Heart right ventricle (tissue), 16 donors: ENCODE data around the gene PLA2G2C. TPM values are rescaled to one million over a fixed set of nuclear protein-coding genes. Genes with fewer than 3 reads are reported as not detected.

Source experiments
- ATAC-seq, 8 donors: fragments of 200-7000 bp; cut with Tn5 transposase; one replicate each; pipeline ENCODE4 v1.9.1; 2020; ENCODE audit warnings: mild to moderate bottlenecking in 8 of 8, moderate library complexity in 8 of 8, moderate number of reproducible peaks in 1 of 8
- DNase-seq, 2 donors: peaks; one replicate each; pipeline ENCODE4 v3.0.0-alpha.2; 2020
- H3K27ac ChIP-seq, 10 donors: fragments of 200-600 bp; sonication (generic) in 2 of 10; one replicate each; pipeline versions ENCODE4 v1.5.0 to v1.8.0; 2020 to 2022; ENCODE audit warnings: mild to moderate bottlenecking in 3 of 10
- H3K27me3 ChIP-seq, 7 donors: fragments of 200-600 bp; one replicate each; pipeline ENCODE4 v1.8.0; 2021 to 2022; ENCODE audit warnings: mild to moderate bottlenecking in 2 of 7
- H3K36me3 ChIP-seq, 9 donors: fragments of 200-600 bp; sonication (generic) in 1 of 9; one replicate each; pipeline versions ENCODE4 v1.5.0 to v1.8.0; 2020 to 2022; ENCODE audit warnings: mild to moderate bottlenecking in 2 of 9
- H3K4me1 ChIP-seq, 9 donors: fragments of 200-600 bp; sonication (generic) in 1 of 9; one replicate each; pipeline versions ENCODE4 v1.5.0 to v1.8.0; 2020 to 2022; ENCODE audit warnings: mild to moderate bottlenecking in 4 of 9
- H3K4me3 ChIP-seq, 10 donors: fragments of 200-600 bp; sonication (generic) in 2 of 10; one replicate each; pipeline versions ENCODE4 v1.5.0 to v1.8.0; 2020 to 2022; ENCODE audit warnings: mild to moderate bottlenecking in 7 of 10, moderate library complexity in 2 of 10
- H3K9me3 ChIP-seq, 11 donors: fragments of 200-600 bp in 10 of 11; sonication (generic) in 2 of 11; one replicate each; pipeline versions ENCODE4 v1.5.0 to v1.8.0; 2013 to 2022; ENCODE audit warnings: mild to moderate bottlenecking in 2 of 11, control low read depth in 1 of 11, moderate library complexity in 1 of 11
- WGBS, 2 donors: extraction: QIAGEN DNeasy Blood & Tissue Kit; methylation state at CpG; one replicate each; pipeline ENCODE4 v1.1.7; 2013; ENCODE audit warnings: inconsistent platforms in 1 of 2; 5-methylcytosine and 5-hydroxymethylcytosine counted together
- intact Hi-C, 10 donors: fragments of 100-400 bp; cut with DNase I; formaldehyde crosslinking; loops; one replicate each; pipeline versions ENCODE4 v1.11.1 to v1.14.2; 2022
- polyA plus RNA-seq, 2 donors: library from polyadenylated mRNA; stranded (reverse); fragments of 200-250 nt; gene quantifications; one replicate each; pipeline ENCODE4 v1.2.3, GENCODE V29; 2013
- total RNA-seq, 10 donors: library from RNA; stranded (reverse); fragmentation: NEBNext Ultra II Directional in 3 of 10; extraction: Animal tissue kit (Norgen Biotek cat#: 25700) in 3 of 10; gene quantifications; one replicate each; pipeline versions ENCODE4 v1.2.1 to v1.2.4, GENCODE V29; 2021 to 2023
- TF ChIP-seq, protein P1 (sequence below), 9 donors: fragments of 200-600 bp; sonication (generic) in 2 of 9; IDR thresholded peaks; one replicate each; pipeline versions ENCODE4 v1.5.0 to v1.8.0; 2021 to 2022; ENCODE audit warnings: antibody characterized with exemption in 9 of 9, mild to moderate bottlenecking in 5 of 9, moderate library complexity in 1 of 9
- donor health status: Arrhythmogenic right ventricular cardiomyopathy.
- donor health status: ischemic (EF 13 %, LVEDD 7.1; RV severe dilation, severe dysfunction).
- donor health status: healthy with polysubstance abuse.
- donor health status: DM: no; HTN: yes; CAD: no.
- donor health status: DM: no; HTN: no; CAD: no.
- donor health status: ischemic (EF 25% LVEDD 6.9; RV normal size, moderate dysfunction).
- donor health status: ischemic (EF 25% LVEDD 5.7; RV mildly dilated, moderate dysfunction).
- donor health status: healthy.
- donor health status: DM: yes; HTN: yes; CAD: no.
- donor health status: Ischemic cardiomyopathy.
- donor health status: ischemic (EF 35%, LVEDD 5.7; RV mildly dilated, moderate dysfunction).
- donor health status: nonischemic (EF 11% LVEDD 7.7; RV severe dilation, severe dysfunction).
- donor health status: DM: yes; HTN: yes; CAD: no.
- donor health status: PGD.
- donor health status: ischemic (EF 29% LVEDD 5.4; RV normal size, mild dysfunction).
- donor health status: nonischemic (EF 23%, LVEDD 6.1; RV moderate dilation, normal function).

Gene PLA2G2C
- total and polyA plus RNA-seq, 12 donors, result not detected

DNA sequence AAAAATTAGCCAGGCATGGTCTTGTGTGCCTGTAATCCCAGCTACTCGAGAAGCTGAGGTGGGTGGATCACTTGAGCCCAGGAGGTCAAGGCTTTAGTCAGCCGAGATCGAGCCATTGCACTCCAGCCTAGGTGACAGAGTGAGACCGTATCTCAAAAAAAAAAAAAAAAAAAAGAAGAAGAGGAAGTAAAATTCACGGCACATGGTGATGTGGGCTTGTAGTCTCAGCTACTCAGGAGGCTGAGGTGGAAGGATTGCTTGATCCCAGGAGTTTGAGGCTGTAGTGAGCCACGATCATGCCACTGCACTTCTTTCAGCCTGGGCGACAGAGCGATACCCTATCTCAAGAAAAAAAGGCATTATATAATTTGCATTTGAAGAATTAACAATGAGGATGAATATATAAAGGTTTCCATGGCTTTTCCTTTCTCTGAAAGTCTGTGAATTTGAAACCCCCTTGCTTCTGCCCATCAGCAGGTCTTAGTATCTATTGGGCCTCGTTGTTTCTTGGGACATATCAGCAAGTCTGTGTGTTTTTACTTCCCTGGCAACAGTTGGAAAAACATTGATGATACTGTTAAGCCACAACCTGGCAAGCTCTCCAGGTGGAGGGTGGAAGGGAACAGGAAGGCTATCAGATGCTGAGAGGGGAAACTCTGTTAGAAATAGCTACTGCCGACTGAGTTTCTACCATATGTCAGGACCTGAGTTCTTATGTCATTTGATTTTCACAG is 62.4 kb downstream of the PLA2G2C start:
- DNase-seq (no peak), ATAC-seq (no peak)
- WGBS, 2 donors, result 65 to 67% methylated on average over 10 of the region's 10 CpGs
- no peaks in the 10 kb centered on the region for H3K36me3 ChIP-seq
- no peak overlapping the region for H3K4me3 ChIP-seq
- no peak overlapping the region for H3K27ac ChIP-seq
- TF ChIP-seq, protein P1, sequence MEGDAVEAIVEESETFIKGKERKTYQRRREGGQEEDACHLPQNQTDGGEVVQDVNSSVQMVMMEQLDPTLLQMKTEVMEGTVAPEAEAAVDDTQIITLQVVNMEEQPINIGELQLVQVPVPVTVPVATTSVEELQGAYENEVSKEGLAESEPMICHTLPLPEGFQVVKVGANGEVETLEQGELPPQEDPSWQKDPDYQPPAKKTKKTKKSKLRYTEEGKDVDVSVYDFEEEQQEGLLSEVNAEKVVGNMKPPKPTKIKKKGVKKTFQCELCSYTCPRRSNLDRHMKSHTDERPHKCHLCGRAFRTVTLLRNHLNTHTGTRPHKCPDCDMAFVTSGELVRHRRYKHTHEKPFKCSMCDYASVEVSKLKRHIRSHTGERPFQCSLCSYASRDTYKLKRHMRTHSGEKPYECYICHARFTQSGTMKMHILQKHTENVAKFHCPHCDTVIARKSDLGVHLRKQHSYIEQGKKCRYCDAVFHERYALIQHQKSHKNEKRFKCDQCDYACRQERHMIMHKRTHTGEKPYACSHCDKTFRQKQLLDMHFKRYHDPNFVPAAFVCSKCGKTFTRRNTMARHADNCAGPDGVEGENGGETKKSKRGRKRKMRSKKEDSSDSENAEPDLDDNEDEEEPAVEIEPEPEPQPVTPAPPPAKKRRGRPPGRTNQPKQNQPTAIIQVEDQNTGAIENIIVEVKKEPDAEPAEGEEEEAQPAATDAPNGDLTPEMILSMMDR (IDR thresholded peaks at IDR 0.05), result no peak
- intact Hi-C loops, result no loop called here
- peaks cover 0 to 2% (median 0%) of the 10 kb centered on the region in 11 donors for H3K9me3 ChIP-seq
- peaks cover 0 to 14% (median 0%) of the 10 kb centered on the region in 7 donors for H3K27me3 ChIP-seq
- H3K4me1 ChIP-seq, result peaks cover 0 to 11% (median 0%) of the 10 kb centered on the region in 9 donors

DNA sequence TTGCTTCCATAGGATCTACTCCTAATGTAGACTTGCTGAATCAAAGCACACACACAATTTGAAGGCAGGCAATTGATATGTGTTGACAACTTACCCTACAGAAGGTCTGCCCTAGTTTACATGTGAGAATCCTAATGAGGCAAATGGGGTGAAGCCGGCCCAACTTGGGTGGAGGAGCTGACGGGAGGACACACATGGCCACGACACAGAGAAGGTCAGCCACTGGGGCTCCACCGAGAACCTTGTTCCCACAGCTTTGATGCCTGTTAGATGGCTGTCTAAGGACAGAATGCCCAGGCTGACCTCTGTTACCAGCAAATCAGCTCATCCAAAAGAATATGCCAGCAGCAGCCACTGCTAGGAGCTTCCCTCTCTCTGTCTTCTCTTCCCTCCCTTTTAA is 65.5 kb downstream of the PLA2G2C start:
- peaks cover 0 to 15% (median 0%) of the 10 kb centered on the region in 7 donors for H3K27me3 ChIP-seq
- WGBS, 2 donors, result 89 to 94% methylated on average over 4 of the region's 4 CpGs
- TF ChIP-seq, protein P1 (IDR thresholded peaks at IDR 0.05), result no peak
- no peaks in the 10 kb centered on the region for H3K36me3 ChIP-seq
- no peak for ATAC-seq
- H3K4me1 ChIP-seq, result peaks cover 0 to 11% (median 0%) of the 10 kb centered on the region in 9 donors
- intact Hi-C loops, result no loop called here
- DNase-seq, result no peak
- H3K4me3 ChIP-seq, result no peak overlapping the region
- H3K9me3 ChIP-seq, result no peaks in the 10 kb centered on the region
- no peak overlapping the region for H3K27ac ChIP-seq

GRCh38 chr1:20119347-20119746 is 67.0 kb downstream of the PLA2G2C start, which contains the start of gene PLA2G2D:
PLA2G2D (minus strand) TSS chr1:20119536; CDS start chr1:20119498, 38 bp downstream.
- WGBS, 2 donors, result 79 to 83% methylated on average over 2 of the region's 2 CpGs
- Histone ChIP-seq H3K36me3 (no peaks in the 10 kb centered on the region), H3K4me3 (no peak within 1 kb of the TSS), H3K27ac (no peak within 1 kb of the TSS), H3K4me1 (peaks cover 0 to 5% (median 0%) of the 10 kb centered on the region in 9 donors), H3K27me3 (peaks cover 0 to 27% (median 0%) of the 10 kb centered on the region in 7 donors), H3K9me3 (no peaks in the 10 kb centered on the region)
- intact Hi-C loops, result no loop called here
- DNase-seq (no peak), ATAC-seq (no peak)
- TF ChIP-seq, protein P1 (IDR thresholded peaks at IDR 0.05), result no peak

GRCh38 chr1:20117236-20117635 is 69.1 kb downstream of the PLA2G2C start:
- Histone ChIP-seq H3K9me3 (no peaks in the 10 kb centered on the region), H3K4me3 (no peak overlapping the region), H3K4me1 (no peaks in the 10 kb centered on the region), H3K27ac (no peak overlapping the region), H3K36me3 (no peaks in the 10 kb centered on the region), H3K27me3 (peaks cover 0 to 39% (median 4%) of the 10 kb centered on the region in 7 donors)
- DNase-seq (no peak), ATAC-seq (no peak)
- intact Hi-C loops, result no loop called here
- TF ChIP-seq, protein P1 (IDR thresholded peaks at IDR 0.05), result no peak
